H4 (cell line): ENCODE results near the gene CLEC4F. TPM values are rescaled to one million over a fixed set of nuclear protein-coding genes. Genes with fewer than 3 reads are reported as not detected.

Source experiments
- total RNA-seq: library from RNA; depleted of rRNA; stranded (reverse); fragments of >200 nt; shearing (Covaris generic); gene quantifications from 2 replicates; pipeline ENCODE4 v1.2.3, GENCODE V29; 2014; rRNA removed

Gene CLEC4F
- total RNA-seq, 1 experiment from 2014 or later = not detected

Other genes with a start within 250 kb of the CLEC4F start
- 16.3 and 24.3 TPM in 2 replicates for gene ADD2, start 52.4 kb downstream of the CLEC4F start, total RNA-seq
- gene FIGLA, start 30.0 kb downstream of the CLEC4F start, total RNA-seq = not detected in 2 replicates
- gene CD207, start 15.2 kb upstream of the CLEC4F start, total RNA-seq = not detected in 2 replicates
- 2.3 and 6.2 TPM in 2 replicates for gene VAX2, start 80.0 kb upstream of the CLEC4F start, total RNA-seq
- 0.33 and 0.45 TPM in 2 replicates for gene ATP6V1B1, start 115.3 kb upstream of the CLEC4F start, total RNA-seq
- gene ANKRD53, start 158.0 kb upstream of the CLEC4F start, total RNA-seq = not detected in 2 replicates
- 45.2 and 51.0 TPM in 2 replicates for gene TEX261, start 174.3 kb upstream of the CLEC4F start, total RNA-seq
- gene NAGK, start 248.0 kb upstream of the CLEC4F start, total RNA-seq = 43.0 and 69.3 TPM in 2 replicates